Keratinocyte (primary cell): ENCODE data around the gene MBP.

Experiments used
- CTCF ChIP-seq, 3 experiments: IDR thresholded peaks in 1 of 3; conservative IDR thresholded peaks in 1 of 3; optimal IDR thresholded peaks in 1 of 3; 2 replicates in 2 of 3; 3 replicates in 1 of 3; pipeline versions ENCODE3 to v1.5.1; 2011; ENCODE audit warnings: low read length in 3 of 3, mild to moderate bottlenecking in 3 of 3, moderate library complexity in 2 of 3, control low read depth in 1 of 3, inconsistent platforms in 1 of 3; ENCODE audit not compliant: insufficient read depth in 2 of 3; ENCODE audit errors: extremely low read depth in 1 of 3
- EZH2 ChIP-seq: IDR thresholded peaks from one replicate; pipeline ENCODE4 v1.6.1; 2012; ENCODE audit warnings: inconsistent platforms, mild to moderate bottlenecking, low read length, moderate library complexity

DNA sequence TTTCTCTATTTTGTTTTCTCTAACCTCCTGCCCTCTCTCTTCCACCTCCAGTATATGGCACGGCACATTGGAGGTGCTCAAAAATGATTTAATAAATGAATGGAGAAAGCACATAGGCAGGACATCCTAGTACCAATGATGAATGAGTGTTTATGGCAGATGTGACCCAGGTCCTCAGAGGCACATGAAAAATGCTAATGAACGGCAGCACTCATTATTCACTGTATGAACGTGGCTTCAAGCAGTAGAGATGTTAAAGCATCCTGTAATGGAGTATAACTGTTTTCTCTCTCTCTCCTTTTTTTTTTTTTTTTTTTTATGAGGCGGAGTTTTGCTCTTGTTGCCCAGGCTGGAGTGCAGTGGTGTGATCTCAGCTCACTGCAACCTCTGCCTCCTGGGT, 72.4 kb downstream of the MBP start:
- TF ChIP-seq CTCF (optimal IDR thresholded peaks at IDR 0.05 in 1 of 3, IDR thresholded peaks at IDR 0.05 in 1 of 3, conservative IDR thresholded peaks at IDR 0.05 in 1 of 3; ENCODE audit: extremely low read depth in 1 of 3, insufficient read depth in 2 of 3, low read length in 3 of 3), result no peak
- no peak for TF ChIP-seq EZH2
